Right cardiac atrium (tissue), 5 donors: ENCODE measurements around the gene PTPRN2. TPM values are rescaled to one million over a fixed set of nuclear protein-coding genes. Genes with fewer than 3 reads are reported as not detected.

Experiments used
- ATAC-seq, 2 donors: fragments of 200-7000 bp; cut with Tn5 transposase; one replicate each; pipeline versions ENCODE4 v1.8.0 to v1.9.1; 2020; ENCODE audit warnings: moderate library complexity in 2 of 2, mild to moderate bottlenecking in 1 of 2
- DNase-seq, 3 donors: peaks; one replicate each; pipeline ENCODE4 v3.0.0-alpha.2; 2020
- H3K27ac ChIP-seq: one replicate; pipeline ENCODE4 v1.5.1; 2013; ENCODE audit warnings: mild to moderate bottlenecking, low read length, control low read depth, moderate library complexity
- H3K27me3 ChIP-seq: one replicate; pipeline ENCODE4 v1.6.1; 2013; ENCODE audit not compliant: control insufficient read depth, insufficient read depth
- H3K4me1 ChIP-seq: one replicate; pipeline ENCODE4 v1.6.1; 2013; ENCODE audit warnings: low read length; ENCODE audit not compliant: control insufficient read depth, insufficient read depth
- H3K4me3 ChIP-seq: one replicate; pipeline ENCODE4 v1.5.1; 2013; ENCODE audit warnings: low read length, control low read depth
- H3K9me3 ChIP-seq: one replicate; pipeline ENCODE4 v1.6.1; 2013; ENCODE audit warnings: low read length; ENCODE audit not compliant: control insufficient read depth
- WGBS: extraction: QIAGEN DNeasy Blood & Tissue Kit; methylation state at CpG from one replicate; pipeline ENCODE4 v1.1.7; 2013; 5-methylcytosine and 5-hydroxymethylcytosine counted together
- intact Hi-C, 4 donors: fragments of 100-400 bp; cut with DNase I; formaldehyde crosslinking; loops; one replicate each; pipeline versions ENCODE4 v1.11.0 to v1.14.0; 2022 to 2023
- polyA plus RNA-seq: library from polyadenylated mRNA; stranded (reverse); fragments of 200-250 nt; gene quantifications from one replicate; pipeline ENCODE4 v1.2.3, GENCODE V29; 2013
- total RNA-seq, 4 donors: library from RNA; stranded (reverse); fragmentation: NEBNext Ultra II Directional; extraction: Animal tissue kit (Norgen Biotek cat#: 25700); gene quantifications; one replicate each; pipeline ENCODE4 v1.2.1, GENCODE V29; 2021
- donor health status: healthy with polysubstance abuse.
- donor health status: DM: no; HTN: yes; CAD: no.
- donor health status: DM: no; HTN: no; CAD: no.
- donor health status: DM: no; HTN: yes; CAD: no; lungs with severe emphysema.
- donor health status: DM: yes; HTN: yes; CAD: no.

PTPRN2 gene
- total and polyA plus RNA-seq, 5 donors, result 1.5 to 3.9 (median 1.9) TPM

DNA sequence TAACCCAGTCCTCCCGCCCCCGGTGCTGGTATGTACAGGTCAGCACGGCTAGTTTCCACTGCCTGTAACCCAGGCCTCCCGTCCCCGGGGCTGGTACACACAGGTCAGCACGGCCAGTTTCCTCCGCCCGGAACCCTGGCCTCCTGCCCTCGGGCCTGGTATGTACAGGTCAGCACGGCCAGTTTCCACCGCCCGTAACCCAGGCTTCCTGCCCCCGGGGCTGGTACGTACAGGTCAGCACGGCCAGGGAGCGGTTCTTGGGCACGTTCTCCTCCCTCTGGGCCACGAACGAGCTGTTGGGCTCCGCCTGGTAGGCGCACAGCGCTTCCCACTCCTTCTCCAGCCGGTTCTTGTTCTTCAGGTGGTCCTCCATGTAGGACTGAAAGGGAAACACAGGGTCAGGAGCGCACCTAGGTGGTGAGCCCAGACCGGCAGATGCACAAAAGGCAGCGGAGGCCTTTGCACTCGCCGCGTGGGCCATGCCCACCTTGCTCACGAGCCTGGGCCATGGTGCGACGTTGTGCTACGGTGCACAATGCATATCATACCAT lies 966.4 kb downstream of the PTPRN2 start:
- no peak for DNase-seq
- peak in 1 of 2 donors; percentile 41 for ATAC-seq
- 81% methylated on average over 33 of the region's 33 CpGs for WGBS
- intact Hi-C loops, result no loop called here
- Histone ChIP-seq H3K4me1 (no peaks in the 10 kb centered on the region), H3K27me3 (no peaks in the 10 kb centered on the region), H3K4me3 (no peak overlapping the region), H3K27ac (no peak overlapping the region), H3K9me3 (no peaks in the 10 kb centered on the region)

DNA sequence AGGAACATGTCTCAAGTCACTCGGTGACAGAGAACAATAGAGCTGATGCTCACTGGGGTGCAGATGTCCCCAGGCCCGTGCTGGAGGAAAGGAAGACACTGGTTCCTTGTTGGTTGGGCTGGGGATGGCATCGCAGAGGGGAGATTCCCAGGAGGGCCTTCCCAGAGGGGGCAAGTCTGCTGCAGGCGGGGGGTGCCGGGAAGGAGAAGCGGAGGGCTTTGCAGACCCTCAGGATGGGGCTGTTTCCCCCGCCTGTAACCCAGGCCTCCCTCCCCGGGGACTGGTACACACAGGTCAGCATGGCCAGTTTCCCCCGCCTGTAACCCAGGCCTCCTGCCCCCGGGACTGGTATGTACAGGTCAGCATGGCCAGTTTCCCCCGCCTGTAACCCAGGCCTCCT lies 967.0 kb downstream of the PTPRN2 start:
- DNase-seq (no peak), ATAC-seq (no peak)
- Histone ChIP-seq H3K27ac (no peak overlapping the region), H3K4me1 (no peaks in the 10 kb centered on the region), H3K9me3 (no peaks in the 10 kb centered on the region), H3K27me3 (no peaks in the 10 kb centered on the region), H3K4me3 (no peak overlapping the region)
- whole genome bisulfite sequencing, result 76% methylated on average over 11 of the region's 11 CpGs
- intact Hi-C loops, result no loop called here

DNA sequence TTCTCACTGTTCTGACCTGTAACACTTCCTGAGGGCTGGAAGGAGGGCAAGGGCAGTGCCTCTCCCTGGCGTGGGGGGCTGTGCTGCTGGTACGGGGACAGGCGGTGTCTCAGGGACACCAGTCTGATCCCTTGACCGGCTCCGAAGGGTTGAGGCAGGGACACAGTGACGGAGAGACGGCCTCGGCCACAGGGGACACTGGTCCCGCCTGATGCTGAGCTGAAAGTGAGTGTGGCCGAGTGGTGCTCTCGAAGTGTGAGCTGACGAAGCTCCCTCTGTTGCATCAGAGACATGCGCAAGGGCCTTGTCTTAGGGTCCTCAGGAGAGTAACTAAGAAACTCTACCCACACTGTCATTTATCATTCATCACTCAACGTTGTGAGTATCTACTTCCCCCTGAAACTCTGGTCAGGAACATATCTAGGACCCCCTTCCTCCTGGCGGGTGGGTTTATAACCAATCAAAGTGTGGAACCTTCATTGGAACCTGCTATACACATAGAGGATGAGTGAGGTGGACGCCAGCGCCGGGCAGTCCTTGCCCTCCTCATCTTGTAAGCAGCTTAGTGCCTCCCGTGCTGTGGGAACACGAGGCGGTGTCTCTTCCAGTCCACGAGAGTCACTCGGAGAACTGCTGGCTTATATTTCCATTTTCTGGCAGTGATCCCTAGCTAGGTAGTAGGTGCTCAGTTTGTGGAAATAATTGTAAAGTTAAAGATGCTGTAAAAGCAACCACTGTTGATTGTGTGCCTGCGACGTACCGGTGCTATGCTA lies 967.7 kb downstream of the PTPRN2 start:
- 86% methylated on average over 26 of the region's 26 CpGs for WGBS

DNA sequence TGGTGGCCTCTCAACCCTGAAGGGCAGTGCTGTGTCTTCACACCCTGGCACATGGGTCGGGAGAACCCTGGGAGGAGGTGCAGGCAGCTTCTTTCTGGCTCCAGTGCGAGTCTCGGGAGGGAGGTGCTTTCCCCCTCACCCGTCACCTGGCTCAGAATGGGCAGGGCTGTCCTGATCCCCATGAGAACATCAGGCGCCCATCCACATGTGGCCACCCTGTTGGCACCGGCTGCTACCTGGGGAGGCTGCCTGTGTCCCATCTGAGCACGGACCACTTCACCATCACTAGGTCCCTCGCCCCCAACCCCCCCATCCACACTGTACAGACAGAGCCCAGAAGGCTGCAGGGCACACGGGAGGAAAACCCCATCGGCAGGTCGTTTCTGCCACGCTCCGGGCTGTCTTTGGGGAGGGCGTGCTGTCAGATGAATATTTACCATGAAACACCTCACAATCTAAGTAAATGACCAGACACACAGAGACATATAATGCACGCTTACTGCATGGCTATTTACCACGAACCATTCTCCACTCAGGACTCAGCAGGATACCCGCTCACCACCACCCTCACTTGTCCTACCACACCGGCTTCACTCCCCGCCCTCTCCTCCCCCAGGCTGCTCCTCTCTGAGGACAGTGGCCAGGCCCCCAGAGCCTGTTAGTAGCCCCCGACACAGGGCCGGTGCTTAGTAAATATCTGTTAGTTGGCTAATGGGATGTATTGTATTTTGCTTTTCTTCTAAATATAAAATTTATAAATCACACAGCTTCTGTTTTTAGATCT lies 968.6 kb downstream of the PTPRN2 start:
- WGBS, result 87% methylated on average over 21 of the region's 21 CpGs
- ATAC-seq, result no peak
- no peaks in the 10 kb centered on the region for H3K27me3 ChIP-seq
- no peak for DNase-seq
- no peaks in the 10 kb centered on the region for H3K9me3 ChIP-seq
- no peak overlapping the region for H3K4me3 ChIP-seq
- no peaks in the 10 kb centered on the region for H3K4me1 ChIP-seq
- intact Hi-C loops, result no loop called here
- no peak overlapping the region for H3K27ac ChIP-seq

More for the DNA sequence above, 967.7 kb downstream of the PTPRN2 start:
- H3K27me3 ChIP-seq, result no peaks in the 10 kb centered on the region
- no peak overlapping the region for H3K4me3 ChIP-seq
- intact Hi-C loops, result no loop called here
- no peaks in the 10 kb centered on the region for H3K9me3 ChIP-seq
- ATAC-seq, result no peak
- H3K27ac ChIP-seq, result no peak overlapping the region
- no peak for DNase-seq
- no peaks in the 10 kb centered on the region for H3K4me1 ChIP-seq

DNA sequence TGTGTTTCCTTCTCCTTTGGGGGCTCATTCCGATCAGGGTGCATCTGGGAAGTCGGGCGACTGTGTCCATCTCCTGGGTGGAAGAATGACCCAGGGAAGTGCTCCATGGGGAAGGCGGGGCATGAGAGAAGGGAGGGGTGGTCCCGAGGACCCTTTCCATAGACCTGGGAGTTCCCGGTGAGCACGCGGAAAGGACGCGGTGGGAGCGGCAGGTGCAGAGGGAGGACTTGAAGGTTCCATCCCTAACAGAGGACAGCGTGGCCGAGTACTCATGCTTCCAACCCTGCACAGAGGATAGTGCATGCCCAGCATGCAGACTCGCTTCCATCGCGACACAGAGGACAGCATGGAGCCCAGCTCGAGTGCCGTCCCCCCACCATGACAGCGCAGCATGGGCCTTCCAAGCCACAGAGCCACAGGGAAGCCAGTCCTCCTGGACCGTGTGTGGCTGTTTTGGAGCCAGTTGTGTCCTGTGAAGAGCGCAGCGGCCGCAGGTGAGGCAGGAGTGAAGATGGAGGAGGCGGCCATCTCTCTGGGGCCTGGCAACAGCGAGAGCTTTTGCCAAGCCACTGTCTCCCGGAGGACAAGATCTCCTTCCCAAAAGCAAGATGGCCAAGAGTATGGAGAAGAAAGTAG lies 969.4 kb downstream of the PTPRN2 start:
- Histone ChIP-seq H3K27me3 (no peaks in the 10 kb centered on the region), H3K4me3 (no peak overlapping the region), H3K9me3 (no peaks in the 10 kb centered on the region), H3K4me1 (no peaks in the 10 kb centered on the region), H3K27ac (no peak overlapping the region)
- no peak for ATAC-seq
- DNase-seq, result no peak
- intact Hi-C loops, result no loop called here
- WGBS, result 92% methylated on average over 26 of the region's 26 CpGs

DNA sequence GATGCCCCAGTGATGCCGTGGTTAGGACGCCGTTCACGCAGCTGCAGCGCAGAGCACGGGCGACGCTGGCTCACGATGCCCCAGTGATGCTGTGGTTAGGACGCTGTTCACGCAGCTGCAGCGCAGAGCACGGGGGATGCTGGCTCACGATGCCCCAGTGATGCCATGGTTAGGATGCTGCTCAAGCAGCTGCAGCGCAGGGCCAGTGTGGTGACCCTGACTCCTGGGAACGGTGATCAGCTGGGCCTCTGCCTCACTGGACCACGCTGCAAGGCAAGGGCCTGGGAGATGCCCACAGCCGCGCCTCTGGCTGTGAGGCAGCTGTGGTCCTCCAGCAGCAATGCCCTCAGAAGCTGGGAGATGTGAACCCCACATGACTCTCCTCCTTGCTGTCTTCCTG lies 970.2 kb downstream of the PTPRN2 start:
- intact Hi-C loops, result no loop called here
- Histone ChIP-seq H3K9me3 (no peaks in the 10 kb centered on the region), H3K4me1 (no peaks in the 10 kb centered on the region), H3K27ac (no peak overlapping the region), H3K27me3 (no peaks in the 10 kb centered on the region), H3K4me3 (no peak overlapping the region)
- 96% methylated on average over 19 of the region's 19 CpGs for WGBS
- DNase-seq (no peak), ATAC-seq (no peak)

DNA sequence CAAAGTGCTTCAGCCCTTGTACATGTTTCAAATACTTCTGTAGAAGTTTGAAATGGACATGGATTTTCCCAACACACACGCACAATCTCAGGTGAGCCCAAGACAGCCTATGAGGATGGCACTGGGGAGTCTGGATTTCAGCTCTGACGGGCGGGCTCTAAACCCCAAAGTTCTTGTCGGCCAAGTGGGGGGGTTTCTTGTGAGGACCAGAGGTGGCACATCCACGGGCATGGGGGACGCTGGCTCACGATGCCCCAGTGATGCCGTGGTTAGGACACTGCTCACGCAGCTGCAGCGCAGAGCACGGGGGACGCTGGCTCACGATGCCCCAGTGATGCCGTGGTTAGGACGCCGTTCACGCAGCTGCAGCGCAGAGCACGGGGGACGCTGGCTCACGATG lies 970.7 kb downstream of the PTPRN2 start:
- ATAC-seq (no peak), DNase-seq (no peak)
- Histone ChIP-seq H3K4me3 (no peak overlapping the region), H3K27me3 (no peaks in the 10 kb centered on the region), H3K27ac (no peak overlapping the region), H3K4me1 (no peaks in the 10 kb centered on the region), H3K9me3 (no peaks in the 10 kb centered on the region)
- 94% methylated on average over 21 of the region's 21 CpGs for WGBS
- intact Hi-C loops, result no loop called here

DNA sequence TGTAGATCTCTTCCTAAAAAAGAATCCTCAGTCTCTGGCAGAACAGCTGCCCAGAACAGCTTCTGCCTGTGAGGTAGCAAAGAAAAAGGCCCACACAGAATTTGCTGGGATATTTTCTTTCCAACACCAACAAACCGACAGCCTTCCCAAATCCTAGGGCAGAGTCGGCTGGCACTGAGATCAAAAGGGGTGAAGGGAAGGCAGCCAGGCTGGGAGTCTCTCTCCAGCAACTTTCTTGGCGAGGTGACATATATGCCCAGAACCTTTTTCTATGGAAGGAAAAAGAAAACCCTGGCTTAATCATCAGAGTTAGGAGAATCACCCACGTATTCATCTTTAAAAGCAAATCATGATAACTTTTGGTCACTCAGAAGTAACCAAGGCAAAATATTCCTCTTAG lies 971.2 kb downstream of the PTPRN2 start:
- intact Hi-C loops, result no loop called here
- H3K4me1 ChIP-seq, result no peaks in the 10 kb centered on the region
- H3K4me3 ChIP-seq, result no peak overlapping the region
- no peaks in the 10 kb centered on the region for H3K27me3 ChIP-seq
- H3K9me3 ChIP-seq, result no peaks in the 10 kb centered on the region
- no peak for ATAC-seq
- no peak overlapping the region for H3K27ac ChIP-seq
- WGBS, result 69% methylated on average over 4 of the region's 4 CpGs
- DNase-seq, result no peak

DNA sequence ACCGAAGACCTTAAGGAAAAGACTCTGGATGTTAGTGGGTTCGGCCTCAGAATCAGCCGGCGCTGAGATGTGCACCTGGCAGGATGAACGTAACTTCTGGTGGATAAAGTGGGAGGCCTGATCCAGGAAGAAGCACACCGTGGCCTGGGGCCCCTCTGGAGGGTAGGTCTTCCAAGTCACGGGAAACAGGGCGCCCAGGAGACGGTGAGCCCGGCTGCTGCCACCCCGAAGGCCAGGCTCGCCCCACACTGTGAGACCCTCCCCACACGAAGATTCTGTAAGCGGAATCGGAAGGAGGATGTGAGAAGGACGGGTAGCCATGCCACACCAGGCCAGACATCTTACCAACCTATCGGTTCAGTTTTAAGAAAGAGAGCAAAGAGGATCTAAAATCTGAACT lies 971.8 kb downstream of the PTPRN2 start:
- WGBS, result 90% methylated on average over 17 of the region's 17 CpGs
- intact Hi-C loops, result no loop called here
- DNase-seq (no peak), ATAC-seq (no peak)
- H3K9me3 ChIP-seq, result no peaks in the 10 kb centered on the region
- no peak overlapping the region for H3K27ac ChIP-seq
- no peaks in the 10 kb centered on the region for H3K4me1 ChIP-seq
- H3K4me3 ChIP-seq, result no peak overlapping the region
- H3K27me3 ChIP-seq, result no peaks in the 10 kb centered on the region

DNA sequence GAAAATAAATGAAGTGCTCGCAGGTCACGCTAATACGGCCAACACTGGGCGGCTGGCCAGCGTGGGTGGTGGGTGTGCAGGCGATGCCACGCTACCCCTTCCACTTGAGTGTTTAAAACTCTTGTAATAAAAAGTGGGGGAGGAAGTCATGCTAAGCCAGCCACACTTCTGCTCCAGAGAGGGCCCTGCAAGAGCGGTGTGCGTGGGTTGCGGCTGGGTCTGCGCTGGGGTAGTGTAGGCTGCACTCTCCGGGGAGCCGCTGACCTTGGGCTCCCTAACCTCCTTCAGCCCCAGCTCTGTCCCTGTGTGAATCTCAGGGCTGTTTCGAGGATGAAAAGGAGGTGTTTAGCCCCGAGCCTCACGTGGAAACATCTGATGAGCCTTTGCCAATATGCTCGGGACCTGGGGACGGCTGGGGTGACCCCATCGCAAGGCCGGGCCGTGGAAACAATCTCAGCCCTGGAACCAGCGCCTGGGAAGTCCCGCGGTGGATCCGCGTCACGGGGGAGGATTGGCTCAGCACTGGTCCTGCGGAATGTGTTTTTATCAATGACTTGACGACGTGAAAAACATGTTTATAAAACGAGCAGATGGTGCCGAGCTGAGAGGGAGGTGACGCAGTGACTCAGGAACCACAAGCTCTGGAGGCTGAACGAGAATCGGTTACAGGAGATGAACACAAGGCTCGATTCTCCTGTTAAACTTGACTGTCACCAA lies 972.4 kb downstream of the PTPRN2 start:
- no peak overlapping the region for H3K27ac ChIP-seq
- intact Hi-C loops, result no loop called here
- no peak overlapping the region for H3K4me3 ChIP-seq
- ATAC-seq (peak; percentile 46 to 69), DNase-seq (peak in 2 of 3 donors; percentile 60 to 86)
- 68% methylated on average over 36 of the region's 36 CpGs for WGBS
- no peaks in the 10 kb centered on the region for H3K9me3 ChIP-seq
- no peaks in the 10 kb centered on the region for H3K4me1 ChIP-seq
- no peaks in the 10 kb centered on the region for H3K27me3 ChIP-seq
